ENCODE measurements around the gene RBM10.

DNA sequence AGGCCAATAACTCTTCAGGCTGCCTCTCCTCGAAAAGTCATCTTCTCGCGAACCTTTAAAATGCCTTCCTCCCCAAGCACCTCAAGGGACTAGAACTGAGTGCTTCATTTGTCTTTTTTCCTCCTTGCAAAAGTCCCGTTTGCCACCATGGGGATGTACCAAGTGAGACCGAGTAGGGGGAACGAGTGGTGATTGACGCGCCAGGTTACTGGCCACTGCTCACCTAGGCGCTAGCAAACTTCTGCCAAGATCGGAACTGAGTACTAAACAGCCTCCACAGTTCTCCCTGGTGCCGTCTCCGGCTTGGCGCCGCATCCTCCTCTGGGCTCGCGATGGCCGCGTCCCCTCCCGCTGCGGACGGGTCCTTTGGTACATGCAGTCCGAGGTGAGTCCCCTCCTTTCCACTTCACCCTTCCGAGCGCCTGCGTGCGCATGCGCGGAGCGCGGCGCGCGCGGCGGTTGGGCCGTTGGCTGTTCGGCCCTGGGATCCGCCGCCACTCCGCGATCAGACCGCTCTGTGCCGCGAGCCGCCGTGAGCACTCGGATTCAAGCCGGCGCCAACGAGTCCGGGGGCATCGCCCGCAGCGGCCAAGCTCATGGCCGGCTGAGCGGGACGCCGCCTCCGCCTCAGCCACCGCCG is 73.4 kb downstream of the RBM10 start, which contains the start of gene CDK16:
- TF ChIP-seq CTCF (IDR thresholded peaks at IDR 0.05; ENCODE audit: insufficient read depth, low read depth, low read length) = no peak
- no peak for TF ChIP-seq EZH2 (IDR thresholded peaks at IDR 0.05; ENCODE audit: insufficient read depth, low read length)

Measured in astrocyte (in vitro differentiated cells and primary cell).